BJ (cell line): Measurements from ENCODE around the gene ZNF264. TPM values are rescaled to one million over a fixed set of nuclear protein-coding genes. Genes with fewer than 3 reads are reported as not detected.

Experiments used
- CTCF ChIA-PET: fragments of 350-600 bp; formaldehyde crosslinking; extraction: SDS; loops from one replicate; lab custom pipeline; 2021; ENCODE audit warnings: antibody characterized with exemption, inconsistent platforms; lab: Yijun Ruan, JAX
- POLR2A ChIA-PET: fragments of 300-600 bp; sonication (Branson Sonifier 250); formaldehyde crosslinking; extraction: SDS; loops from one replicate; lab custom pipeline; 2021; ENCODE audit warnings: antibody characterized with exemption; lab: Charles Lee
- DNase-seq: peaks from one replicate; pipeline ENCODE4 v3.0.0-alpha.2; 2011; ENCODE audit warnings: low read depth
- H3K27me3 ChIP-seq: 2 replicates; pipeline ENCODE4 v1.6.0; 2011; ENCODE audit warnings: low read length; ENCODE audit not compliant: control insufficient read depth, insufficient read depth
- H3K36me3 ChIP-seq: 2 replicates; pipeline ENCODE4 v1.5.1; 2011; ENCODE audit warnings: low read length; ENCODE audit not compliant: control insufficient read depth, insufficient read depth
- H3K4me3 ChIP-seq: 2 replicates; pipeline ENCODE4 v1.5.1; 2011; ENCODE audit warnings: low read depth, mild to moderate bottlenecking, control low read depth, low read length
- CTCF ChIP-seq: IDR thresholded peaks from 2 replicates; pipeline ENCODE4 v1.5.1; 2011; ENCODE audit warnings: low read depth, mild to moderate bottlenecking, control low read depth, inconsistent platforms, low read length, moderate library complexity; ENCODE audit not compliant: insufficient read depth
- polyA plus RNA-seq: library from polyadenylated mRNA; depleted of rRNA; stranded (reverse); fragments of >200 nt; gene quantifications from 2 replicates; pipeline ENCODE4 v1.2.3, GENCODE V29; 2011

Gene ZNF264
- polyA plus RNA-seq, 1 experiment: 7.1 TPM

- Histone ChIP-seq H3K4me3 (no peak overlapping the region), H3K27me3 (no peaks in the 10 kb centered on the region), H3K36me3 (peaks cover 12% of the 10 kb centered on the region)
- DNase-seq: no peak
- POLR2A ChIA-PET: no interaction called here
- CTCF ChIA-PET: interaction anchor here (0.5 kb wide), 1 partner anchor 13 kb away, joined by 4 read pairs; no protein-coding TSS in a partner anchor
- no peak for TF ChIP-seq CTCF
Observed at GRCh38 chr19:57242821-57243220, 51.5 kb downstream of the ZNF264 start.

- Histone ChIP-seq H3K36me3 (peaks cover 18% of the 10 kb centered on the region), H3K27me3 (no peaks in the 10 kb centered on the region), H3K4me3 (no peak overlapping the region)
- ChIA-PET CTCF (no interaction called here), POLR2A (no interaction called here)
- TF ChIP-seq CTCF: no peak
- DNase-seq: no peak
Observed at GRCh38 chr19:57244513-57244912, 53.2 kb downstream of the ZNF264 start.

GRCh38 chr19:57245066-57245465 lies 53.8 kb downstream of the ZNF264 start:
- CTCF ChIA-PET: no interaction called here
- peaks cover 20% of the 10 kb centered on the region for H3K36me3 ChIP-seq
- H3K27me3 ChIP-seq: no peaks in the 10 kb centered on the region
- no peak for DNase-seq
- POLR2A ChIA-PET: no interaction called here
- no peak for TF ChIP-seq CTCF
- H3K4me3 ChIP-seq: no peak overlapping the region

- ChIA-PET POLR2A (no interaction called here), CTCF (no interaction called here)
- TF ChIP-seq CTCF: no peak
- Histone ChIP-seq H3K36me3 (peaks cover 20% of the 10 kb centered on the region), H3K4me3 (no peak overlapping the region), H3K27me3 (no peaks in the 10 kb centered on the region)
- DNase-seq: no peak
Observed at GRCh38 chr19:57245959-57246358, 54.7 kb downstream of the ZNF264 start.

GRCh38 chr19:57248646-57249045 lies 57.3 kb downstream of the ZNF264 start:
- no peak for TF ChIP-seq CTCF
- CTCF ChIA-PET: no interaction called here
- POLR2A ChIA-PET: no interaction called here
- no peaks in the 10 kb centered on the region for H3K27me3 ChIP-seq
- no peak overlapping the region for H3K4me3 ChIP-seq
- DNase-seq: no peak
- peaks cover 30% of the 10 kb centered on the region for H3K36me3 ChIP-seq
